ENCODE results near the gene EHD3. TPM values are rescaled to one million over a fixed set of nuclear protein-coding genes. Genes with fewer than 3 reads are reported as not detected.

Gene EHD3
- total RNA-seq, 1 donor from 2014 or later, result 8.0 TPM

GRCh38 chr2:31214444-31214915 lies 19.5 kb upstream of the EHD3 start:
- DNase-seq (ENCODE audit: low spot score), result no peak
- TF ChIP-seq CTCF (IDR thresholded peaks at IDR 0.05; ENCODE audit: unreplicated experiment), result no peak
- Mint-ChIP-seq H3K4me1 (ENCODE audit: unreplicated experiment) (peaks cover 38% of the 10 kb centered on the region), H3K36me3 (ENCODE audit: low read depth, unreplicated experiment) (no peaks in the 10 kb centered on the region), H3K27ac (ENCODE audit: unreplicated experiment) (no peak overlapping the region), H3K4me3 (ENCODE audit: unreplicated experiment) (no peak overlapping the region), H3K27me3 (ENCODE audit: unreplicated experiment) (no peaks in the 10 kb centered on the region), H3K9me3 (ENCODE audit: unreplicated experiment) (peaks cover 3% of the 10 kb centered on the region)

- peaks cover 43% of the 10 kb centered on the region for H3K4me1 Mint-ChIP-seq (ENCODE audit: unreplicated experiment)
- no peaks in the 10 kb centered on the region for H3K36me3 Mint-ChIP-seq (ENCODE audit: low read depth, unreplicated experiment)
- no peak for TF ChIP-seq CTCF (IDR thresholded peaks at IDR 0.05; ENCODE audit: unreplicated experiment)
- no peak overlapping the region for H3K4me3 Mint-ChIP-seq (ENCODE audit: unreplicated experiment)
- H3K9me3 Mint-ChIP-seq (ENCODE audit: unreplicated experiment), result peaks cover 3% of the 10 kb centered on the region
- no peak for DNase-seq (ENCODE audit: low spot score)
- no peak overlapping the region for H3K27ac Mint-ChIP-seq (ENCODE audit: unreplicated experiment)
- no peaks in the 10 kb centered on the region for H3K27me3 Mint-ChIP-seq (ENCODE audit: unreplicated experiment)
Measured at GRCh38 chr2:31216734-31217133, 17.2 kb upstream of the EHD3 start.

GRCh38 chr2:31217465-31218200 lies 16.3 kb upstream of the EHD3 start, which contains the start of gene CAPN14:
Gene CAPN14 (minus strand): TSS chr2:31217515. CDS start chr2:31205447, 12,068 bp downstream.
- H3K36me3 Mint-ChIP-seq (ENCODE audit: low read depth, unreplicated experiment), result no peaks in the 10 kb centered on the region
- peaks cover 43% of the 10 kb centered on the region for H3K4me1 Mint-ChIP-seq (ENCODE audit: unreplicated experiment)
- no peak for TF ChIP-seq CTCF (IDR thresholded peaks at IDR 0.05; ENCODE audit: unreplicated experiment)
- no peak within 1 kb of the TSS for H3K4me3 Mint-ChIP-seq (ENCODE audit: unreplicated experiment)
- H3K27ac Mint-ChIP-seq (ENCODE audit: unreplicated experiment), result no peak within 1 kb of the TSS
- peaks cover 3% of the 10 kb centered on the region for H3K9me3 Mint-ChIP-seq (ENCODE audit: unreplicated experiment)
- H3K27me3 Mint-ChIP-seq (ENCODE audit: unreplicated experiment), result no peaks in the 10 kb centered on the region
- no peak for DNase-seq (ENCODE audit: low spot score)

GRCh38 chr2:31219131-31219969 lies 14.6 kb upstream of the EHD3 start:
- DNase-seq (ENCODE audit: low spot score), result no peak
- no peak for TF ChIP-seq CTCF (IDR thresholded peaks at IDR 0.05; ENCODE audit: unreplicated experiment)
- H3K4me3 Mint-ChIP-seq (ENCODE audit: unreplicated experiment), result no peak overlapping the region
- no peaks in the 10 kb centered on the region for H3K36me3 Mint-ChIP-seq (ENCODE audit: low read depth, unreplicated experiment)
- H3K27me3 Mint-ChIP-seq (ENCODE audit: unreplicated experiment), result peaks cover 3% of the 10 kb centered on the region
- peaks cover 35% of the 10 kb centered on the region for H3K4me1 Mint-ChIP-seq (ENCODE audit: unreplicated experiment)
- H3K9me3 Mint-ChIP-seq (ENCODE audit: unreplicated experiment), result peaks cover 3% of the 10 kb centered on the region
- no peak overlapping the region for H3K27ac Mint-ChIP-seq (ENCODE audit: unreplicated experiment)

All from endothelial cell (in vitro differentiated cells).